Superior temporal gyrus (tissue), 1 donor: Measurements from ENCODE around the gene RNF167.

Experiments used
- DNase-seq: peaks from one replicate; pipeline ENCODE4 v3.0.0-alpha.2; 2016; ENCODE audit errors: extremely low spot score

The RNF167 gene

GRCh38 chr17:4953451-4953961 is 13.4 kb downstream of the RNF167 start:
- DNase-seq: no peak

DNA sequence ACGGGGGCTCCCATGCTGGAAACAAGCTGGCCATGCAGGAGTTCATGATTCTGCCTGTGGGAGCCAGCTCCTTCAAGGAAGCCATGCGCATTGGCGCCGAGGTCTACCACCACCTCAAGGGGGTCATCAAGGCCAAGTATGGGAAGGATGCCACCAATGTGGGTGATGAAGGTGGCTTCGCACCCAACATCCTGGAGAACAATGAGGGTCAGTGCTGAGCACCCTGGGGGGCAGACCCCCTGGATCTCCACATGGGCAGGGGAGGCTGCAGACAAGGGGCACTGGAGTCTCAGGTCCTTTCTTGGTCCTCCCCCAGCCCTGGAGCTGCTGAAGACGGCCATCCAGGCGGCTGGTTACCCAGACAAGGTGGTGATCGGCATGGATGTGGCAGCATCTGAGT is 15.0 kb downstream of the RNF167 start:
- no peak for DNase-seq

DNA sequence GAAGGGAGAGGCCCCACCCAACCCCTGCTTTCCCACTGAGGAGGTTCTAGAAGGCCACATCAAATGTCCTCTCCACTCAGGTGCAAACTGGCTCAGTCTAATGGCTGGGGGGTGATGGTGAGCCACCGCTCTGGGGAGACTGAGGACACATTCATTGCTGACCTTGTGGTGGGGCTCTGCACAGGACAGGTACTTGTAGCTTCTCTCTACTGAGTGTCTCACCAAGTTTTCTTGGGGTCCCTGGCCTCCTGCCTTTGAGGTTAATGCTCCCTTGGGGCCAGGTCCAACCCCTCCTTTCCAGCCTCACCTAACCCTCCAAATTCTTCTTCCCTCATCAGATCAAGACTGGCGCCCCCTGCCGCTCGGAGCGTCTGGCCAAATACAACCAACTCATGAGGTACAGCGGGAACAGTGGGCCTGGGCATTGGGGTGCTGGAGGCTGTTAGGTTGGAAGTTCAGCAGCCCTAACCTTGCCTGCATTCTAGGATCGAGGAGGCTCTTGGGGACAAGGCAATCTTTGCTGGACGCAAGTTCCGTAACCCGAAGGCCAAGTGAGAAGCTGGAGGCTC is 16.5 kb downstream of the RNF167 start:
- DNase-seq: no peak

GRCh38 chr17:4958102-4958501 is 18.0 kb downstream of the RNF167 start:
- DNase-seq: no peak

- no peak for DNase-seq
These were observed 19.3 kb downstream of the RNF167 start for GRCh38 chr17:4959261-4959965.

DNA sequence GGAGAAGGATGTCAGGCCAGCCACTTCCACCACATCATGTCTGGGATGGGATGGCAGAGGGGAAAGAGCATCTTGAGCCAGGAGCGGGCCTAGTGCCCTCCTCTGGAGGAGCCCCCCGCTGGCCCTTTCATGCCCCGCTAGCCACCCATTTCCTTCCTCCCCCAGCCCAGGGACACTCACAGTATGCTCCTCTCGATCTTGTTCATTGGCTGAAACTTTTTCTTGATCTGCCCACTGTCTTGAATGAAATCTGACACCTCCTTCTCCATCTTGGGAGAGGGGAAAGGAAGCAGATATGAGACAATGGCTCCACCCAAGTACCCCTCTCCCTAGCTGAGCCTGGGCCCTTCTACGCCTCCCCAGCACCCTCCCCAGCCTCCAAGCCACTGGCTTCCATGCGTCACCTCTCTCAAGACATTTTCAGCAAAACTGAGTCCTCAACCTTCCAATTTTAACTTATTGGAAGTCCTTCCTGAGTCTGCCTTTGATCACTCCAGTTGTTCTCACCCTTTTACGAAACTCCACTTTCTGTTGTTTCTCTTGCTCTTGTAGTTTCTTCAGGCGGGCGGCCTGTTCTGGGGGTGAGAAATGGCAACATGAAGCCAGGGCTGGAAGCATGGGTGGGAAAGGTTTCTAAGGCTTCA is 20.3 kb downstream of the RNF167 start:
- no peak for DNase-seq

DNA sequence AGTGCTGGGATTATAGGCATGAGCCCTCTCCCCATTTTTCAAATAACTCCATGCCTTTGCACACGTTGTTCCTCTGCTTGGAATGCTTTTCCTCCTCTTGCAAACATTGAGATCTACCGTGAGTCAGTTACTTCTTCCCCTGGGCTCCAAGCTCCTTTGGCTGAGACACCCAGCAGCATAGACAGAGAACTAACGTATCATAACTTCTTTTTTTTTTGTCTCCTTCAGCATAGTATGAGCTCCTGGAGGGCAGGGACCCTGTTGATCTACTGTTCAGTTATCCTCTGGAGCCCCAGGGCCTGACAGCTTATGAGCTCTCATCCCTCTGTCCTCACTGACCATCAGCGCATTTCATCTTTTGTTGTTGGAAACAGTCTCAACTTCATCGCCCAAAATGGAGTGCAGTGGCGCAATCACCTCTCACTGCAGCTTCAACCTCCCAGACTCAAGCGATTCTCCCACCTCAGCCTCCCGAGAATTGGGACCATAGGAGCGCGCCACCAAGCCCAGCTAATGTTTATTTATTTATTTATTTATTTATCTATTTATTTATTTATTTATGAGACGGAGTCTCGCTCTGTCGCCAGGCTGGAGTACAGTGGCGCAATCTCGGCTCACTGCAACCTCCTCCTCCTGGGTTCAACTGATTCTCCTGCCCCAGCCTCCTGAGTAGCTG is 25.4 kb downstream of the RNF167 start:
- no peak for DNase-seq

DNA sequence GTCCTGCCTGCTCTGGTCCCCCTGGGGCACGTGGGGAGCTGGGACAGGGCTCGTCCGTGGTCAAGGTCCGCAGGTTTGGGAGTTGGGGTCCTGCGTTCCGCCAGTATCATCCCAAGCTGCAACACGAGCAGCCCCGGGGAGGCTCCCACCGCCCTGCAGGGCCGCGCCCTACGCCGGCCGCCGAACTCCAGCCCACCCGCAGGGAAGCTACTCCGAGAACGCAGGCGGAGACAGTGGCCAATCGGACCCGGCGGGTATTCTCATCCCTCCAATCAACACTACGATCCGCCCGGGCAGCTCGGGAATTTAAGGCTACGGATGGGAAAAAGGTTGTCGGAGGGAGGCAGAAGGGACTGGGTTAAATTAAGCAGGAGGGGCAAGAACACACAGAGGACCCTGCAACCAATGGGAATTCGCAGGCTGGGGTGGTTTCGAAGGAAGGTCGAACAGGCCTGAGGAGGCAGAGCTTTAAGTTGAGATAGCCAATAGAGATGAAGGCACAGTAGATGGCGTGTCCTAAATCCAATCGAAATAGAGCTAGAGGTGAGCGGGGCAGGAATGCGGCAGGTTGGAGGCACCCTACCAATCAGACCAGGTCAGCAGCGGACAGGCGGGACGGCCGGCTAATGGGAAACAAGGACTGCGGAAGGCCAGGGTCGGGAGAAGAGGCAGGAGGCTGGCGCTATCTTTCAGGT is 26.9 kb downstream of the RNF167 start:
- peak; percentile 99 for DNase-seq

- peak; percentile 99 for DNase-seq
These were observed 27.7 kb downstream of the RNF167 start, which contains the start of gene SPAG7 for GRCh38 chr17:4967539-4968485. SPAG7 (minus strand) TSS chr17:4967817; CDS start chr17:4967804, 13 bp downstream.

DNA sequence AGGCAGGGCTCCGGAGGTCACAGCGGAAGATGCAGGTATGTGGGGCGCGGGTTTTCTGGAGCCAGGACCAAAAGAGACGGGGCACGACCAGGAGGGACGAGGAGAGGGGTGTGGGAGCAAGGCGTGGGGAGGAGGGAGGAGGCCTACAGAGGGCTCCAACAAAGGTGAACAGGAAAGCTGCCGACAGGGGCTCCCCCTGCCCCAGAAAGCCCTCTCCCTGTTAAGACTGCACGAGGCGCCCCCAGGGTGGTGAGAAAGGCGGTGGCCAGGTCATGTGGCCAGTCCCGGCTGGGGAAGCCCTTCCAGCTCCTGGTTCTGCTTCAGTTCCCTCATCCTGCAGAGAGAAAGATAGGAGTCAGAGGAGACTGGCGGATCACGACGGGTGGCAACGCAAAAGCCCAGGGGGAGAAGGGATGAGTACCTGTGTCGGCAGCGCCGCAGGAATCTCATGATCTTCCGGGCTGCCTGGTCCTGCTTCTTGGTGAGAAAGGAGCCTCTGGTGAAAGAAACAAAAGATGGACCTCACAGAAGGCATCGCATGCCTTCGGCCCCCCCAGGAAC is 28.5 kb downstream of the RNF167 start:
- DNase-seq: no peak

- DNase-seq: no peak
These were observed 29.0 kb downstream of the RNF167 start for GRCh38 chr17:4969047-4969550.

GRCh38 chr17:4969551-4970173 is 29.6 kb downstream of the RNF167 start:
- DNase-seq: no peak

GRCh38 chr17:4970273-4970672 is 30.2 kb downstream of the RNF167 start:
- DNase-seq: no peak

DNA sequence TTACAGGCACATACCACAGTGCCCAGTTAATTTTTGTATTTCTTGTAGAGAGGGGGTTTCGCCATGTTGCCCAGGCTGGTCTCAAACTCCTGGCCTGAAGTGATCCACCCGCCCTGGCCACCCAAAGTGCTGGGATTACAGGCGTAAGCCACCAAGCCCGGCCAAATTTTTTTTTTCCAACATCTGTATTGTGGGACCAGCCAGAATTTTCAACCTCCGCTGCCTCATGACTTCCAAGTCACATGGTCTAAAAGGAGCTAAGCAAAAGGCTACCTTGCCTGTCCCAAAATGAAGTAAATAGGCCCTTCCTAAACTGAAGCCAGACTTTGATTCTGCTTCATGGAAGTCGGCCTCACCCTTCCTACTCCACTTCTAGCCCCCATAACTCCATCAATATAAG is 31.8 kb downstream of the RNF167 start:
- DNase-seq: no peak

DNA sequence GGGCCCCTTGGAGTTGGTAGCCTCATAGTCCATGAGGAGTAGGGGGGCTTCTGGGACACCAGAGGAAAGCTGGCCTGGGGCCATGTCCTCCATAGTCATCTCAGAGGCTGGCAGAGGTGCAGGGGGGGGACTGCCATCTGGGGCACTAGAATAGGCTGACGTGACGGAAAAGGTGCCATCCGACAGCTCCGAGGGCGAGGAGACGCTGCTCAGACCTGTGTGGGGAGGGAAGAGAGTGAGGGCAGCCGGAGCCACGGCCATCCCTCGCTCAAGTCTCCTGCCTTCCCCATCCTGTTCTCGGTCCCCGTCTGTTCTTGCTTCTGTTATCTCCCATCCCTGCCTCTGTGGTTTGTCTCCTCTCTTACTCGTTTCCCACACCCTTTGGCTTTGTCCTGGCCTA is 32.3 kb downstream of the RNF167 start:
- DNase-seq: no peak

GRCh38 chr17:4972752-4973151 is 32.7 kb downstream of the RNF167 start:
- no peak for DNase-seq

DNA sequence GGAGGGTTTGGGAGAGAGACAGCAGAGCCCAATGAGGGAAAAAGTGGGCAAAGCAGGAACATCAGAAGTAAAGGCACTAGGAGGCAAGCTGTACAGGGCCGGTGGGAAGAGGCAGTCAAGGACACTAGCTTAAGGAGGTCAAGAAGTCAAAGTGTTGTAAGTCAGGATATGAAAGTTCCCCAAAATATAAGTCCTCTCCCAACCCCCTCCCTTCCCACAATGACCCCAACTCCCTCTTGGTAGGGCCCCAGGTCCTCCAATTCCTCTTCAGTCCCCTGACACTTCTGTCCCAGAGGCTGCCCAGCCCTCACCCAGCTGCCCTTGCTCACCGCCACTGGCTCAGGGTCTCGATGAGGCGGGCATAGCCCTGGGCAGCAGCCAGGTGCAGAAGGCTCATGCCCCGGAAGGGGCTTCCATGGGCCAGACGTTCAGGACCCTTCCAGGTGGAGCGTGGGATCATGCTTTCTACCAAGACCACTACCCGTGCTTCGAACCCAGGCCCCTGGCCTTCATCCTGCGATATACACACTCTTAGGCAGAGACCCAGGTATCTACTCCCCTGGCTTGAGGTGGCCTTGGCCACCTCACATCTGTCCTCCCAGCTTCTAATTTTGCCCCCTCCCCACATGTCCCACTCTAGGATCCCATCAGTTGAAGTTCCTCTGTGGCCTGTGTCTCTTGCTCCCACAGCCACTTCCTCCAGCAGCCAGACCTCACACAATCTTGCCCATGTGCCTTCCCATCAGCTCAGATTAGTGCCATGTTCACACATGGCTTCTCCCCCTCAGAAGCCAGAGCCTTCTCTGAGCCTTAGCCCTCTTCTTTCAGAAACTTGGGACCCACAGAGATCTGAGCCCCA is 33.4 kb downstream of the RNF167 start:
- DNase-seq: no peak

- no peak for DNase-seq
These were observed 34.1 kb downstream of the RNF167 start for GRCh38 chr17:4974115-4974670.
